Muscle of arm (tissue), 12 donors: Measurements from ENCODE around the gene KIF17. TPM values are rescaled to one million over a fixed set of nuclear protein-coding genes. Genes with fewer than 3 reads are reported as not detected.
A peak's percentile ranks its signal among the peaks of the same experiment; 100 is the strongest.

ENCODE experiments used
- DNase-seq: peaks from one replicate; pipeline ENCODE4 v3.0.0-alpha.2; 2013
- polyA plus RNA-seq, 12 donors: library from polyadenylated mRNA; unstranded; fragments of 120-200 nt; gene quantifications; one replicate each; pipeline ENCODE4 v1.2.1, GENCODE V29; 2013; ENCODE audit not compliant: insufficient read length in 12 of 12

The KIF17 gene
- polyA plus RNA-seq, 12 donors: 1.3 to 4.1 (median 2.5) TPM; not detected in 2

- peak; percentile 98 for DNase-seq
Observed at GRCh38 chr1:20661207-20662109, 56.3 kb downstream of the KIF17 start, which contains the start of gene DDOST. TSS of gene DDOST (minus strand) at chr1:20661369. CDS start at chr1:20661350, 19 bp downstream.

DNA sequence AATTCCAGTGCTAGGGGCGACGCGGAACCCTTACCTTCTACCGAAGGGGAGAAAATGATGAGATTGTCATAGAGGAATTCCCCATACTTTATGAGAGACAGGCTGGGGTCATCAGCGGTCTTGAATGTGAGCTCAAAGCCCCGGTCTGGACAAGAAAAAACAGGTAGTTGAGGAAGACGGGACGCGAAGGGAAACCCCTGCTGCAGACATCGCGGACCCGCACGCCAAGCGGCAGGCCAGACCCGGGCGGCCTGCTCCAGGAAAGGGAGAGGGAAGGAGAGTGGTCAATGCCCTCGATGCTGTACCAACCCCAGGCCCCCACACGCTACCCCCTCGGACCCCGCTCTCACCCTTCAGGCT lies 57.0 kb downstream of the KIF17 start:
- no peak for DNase-seq

- no peak for DNase-seq
Observed at GRCh38 chr1:20660363-20660762, 57.4 kb downstream of the KIF17 start.

GRCh38 chr1:20658166-20658915 lies 59.5 kb downstream of the KIF17 start:
- DNase-seq: no peak

DNA sequence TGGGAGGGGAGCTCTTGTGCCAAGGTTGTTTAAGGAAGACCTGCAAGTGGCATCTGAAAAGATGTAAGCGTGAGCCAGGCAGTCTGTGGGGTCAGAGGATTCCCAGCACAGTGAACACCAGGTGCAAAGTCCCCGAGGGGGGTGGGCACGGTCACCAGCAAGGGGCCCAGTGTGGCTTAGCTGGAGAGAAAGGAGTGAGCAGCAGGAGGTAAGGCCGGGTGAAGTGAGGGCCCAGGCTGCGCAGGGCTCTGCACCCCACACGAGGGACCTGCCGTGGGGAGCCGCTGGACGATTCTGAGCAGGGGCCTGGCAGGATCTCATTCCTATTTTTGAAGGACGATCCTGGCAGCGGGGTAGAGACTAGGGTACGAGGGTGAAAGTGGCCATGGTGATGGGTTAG lies 60.8 kb downstream of the KIF17 start:
- DNase-seq: no peak

GRCh38 chr1:20654104-20654690 lies 63.6 kb downstream of the KIF17 start:
- no peak for DNase-seq

DNA sequence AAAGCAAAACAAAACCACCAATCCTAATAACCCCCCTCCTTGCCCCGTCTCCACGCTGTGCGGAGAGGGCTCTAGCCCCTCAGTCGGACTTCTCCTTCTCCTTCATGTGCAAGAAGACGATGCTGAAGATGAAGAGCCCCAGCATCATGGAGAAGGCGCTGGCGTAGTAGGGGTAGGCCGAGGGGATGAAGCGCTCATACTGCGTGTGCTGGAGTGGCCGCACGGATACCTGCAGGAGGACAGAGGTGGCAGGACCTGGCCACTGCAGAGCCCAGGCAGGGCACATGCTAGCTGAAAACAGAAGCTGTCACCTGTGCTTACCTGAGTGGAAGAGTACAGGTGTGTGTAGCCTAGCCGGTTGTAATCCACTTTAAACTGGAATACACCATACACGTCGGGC lies 65.5 kb downstream of the KIF17 start:
- DNase-seq: no peak

DNA sequence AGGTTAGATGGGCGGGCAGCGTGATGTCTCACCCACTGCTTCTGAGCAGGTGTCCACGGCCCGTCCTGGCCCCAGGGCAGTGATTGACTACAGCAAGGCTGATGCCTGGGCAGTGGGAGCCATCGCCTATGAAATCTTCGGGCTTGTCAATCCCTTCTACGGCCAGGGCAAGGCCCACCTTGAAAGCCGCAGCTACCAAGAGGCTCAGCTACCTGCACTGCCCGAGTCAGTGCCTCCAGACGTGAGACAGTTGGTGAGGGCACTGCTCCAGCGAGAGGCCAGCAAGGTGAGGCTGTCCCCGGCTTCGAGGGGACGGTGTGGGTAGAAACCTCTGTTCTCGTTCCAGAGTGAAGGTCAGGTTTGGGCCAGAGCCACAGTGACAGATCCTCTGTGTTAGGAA lies 68.9 kb downstream of the KIF17 start:
- no peak for DNase-seq

GRCh38 chr1:20648438-20648837 lies 69.4 kb downstream of the KIF17 start:
- no peak for DNase-seq

GRCh38 chr1:20645414-20645813 lies 72.4 kb downstream of the KIF17 start:
- no peak for DNase-seq

GRCh38 chr1:20644416-20644815 lies 73.4 kb downstream of the KIF17 start:
- DNase-seq: no peak

DNA sequence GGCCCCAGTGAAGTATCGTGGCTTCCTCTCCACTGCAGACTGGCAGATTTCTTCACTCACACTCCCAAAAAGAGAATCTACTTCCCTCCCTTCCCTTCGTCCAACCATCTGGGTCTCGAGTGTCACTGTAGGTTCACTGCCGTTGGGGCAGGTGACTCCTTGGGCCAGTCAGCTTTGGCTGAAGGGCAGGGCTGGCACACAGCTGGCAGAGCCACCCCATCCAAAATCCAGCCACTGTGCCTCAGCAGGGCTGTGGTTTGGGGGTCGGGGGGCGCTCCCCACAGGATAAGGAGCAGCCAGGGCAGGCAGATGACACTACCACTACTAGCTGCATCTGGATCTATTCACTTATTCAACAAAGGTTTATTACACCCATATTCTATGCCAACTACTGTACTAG lies 74.7 kb downstream of the KIF17 start:
- no peak for DNase-seq

DNA sequence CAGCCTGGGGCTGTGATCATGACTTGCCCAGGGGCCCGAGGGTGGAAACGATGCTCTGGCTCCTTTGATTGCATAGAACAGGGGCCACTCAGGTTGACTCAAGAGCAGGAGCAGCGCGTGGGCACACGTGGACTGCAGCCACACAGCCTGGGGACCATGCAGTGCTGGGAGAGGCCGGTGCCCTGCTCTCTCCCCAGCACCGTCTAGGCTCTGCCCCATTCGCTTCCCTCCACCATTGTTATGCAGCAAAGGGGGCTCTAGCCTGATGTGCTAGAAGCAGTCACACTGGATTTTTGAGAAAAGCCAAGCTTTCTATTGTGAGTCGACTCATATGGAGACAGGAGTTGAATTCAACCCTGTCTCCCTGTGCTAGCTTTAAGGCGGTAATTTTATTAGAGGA lies 75.8 kb downstream of the KIF17 start:
- no peak for DNase-seq

DNA sequence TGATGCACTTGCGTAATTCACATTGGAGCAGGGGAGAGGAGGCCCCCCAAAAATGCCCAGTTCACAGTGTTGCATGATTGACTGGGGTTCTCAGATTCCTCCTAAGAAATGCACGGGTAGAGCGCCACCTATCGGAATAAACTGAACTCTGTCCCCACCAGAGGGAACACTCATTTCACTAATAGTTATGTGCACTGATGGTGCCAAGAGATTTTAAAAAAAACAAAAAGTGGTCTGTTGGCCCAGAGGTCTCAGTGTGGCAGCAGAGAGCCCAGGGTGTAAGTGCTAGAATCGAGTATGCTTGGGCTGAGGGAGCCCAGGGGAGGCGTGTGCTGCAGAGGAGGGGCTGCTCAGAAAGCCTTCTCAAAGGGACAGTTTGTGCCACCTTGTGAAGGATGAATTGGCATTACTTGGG lies 77.6 kb downstream of the KIF17 start:
- DNase-seq: peak; percentile 48

DNA sequence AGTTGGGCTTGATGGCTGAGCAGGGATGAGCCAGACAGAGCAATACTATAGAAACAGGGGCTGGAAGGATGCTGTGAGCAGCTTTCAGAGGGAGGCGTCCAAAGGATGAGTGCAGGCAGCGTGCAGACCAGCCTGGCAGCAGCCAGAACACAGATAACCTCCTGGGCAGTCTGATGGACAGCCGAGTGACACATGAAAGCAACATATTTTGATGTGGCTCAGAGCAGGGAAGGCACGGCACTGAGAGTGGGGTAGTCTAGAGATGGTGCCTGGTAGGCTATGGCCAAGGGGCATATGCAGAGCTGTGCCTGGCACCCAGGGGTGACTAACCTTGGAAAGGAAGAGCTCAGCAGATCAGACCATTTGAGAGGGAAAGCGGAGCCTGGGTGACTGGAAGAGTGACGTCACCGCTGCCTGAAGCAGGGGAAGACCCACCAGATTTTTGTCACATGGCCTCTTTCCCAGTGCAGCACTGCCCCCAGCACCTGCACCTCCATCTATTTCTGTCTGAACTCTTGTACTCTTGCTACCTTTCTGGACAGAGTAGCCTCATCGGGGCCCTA lies 80.9 kb downstream of the KIF17 start:
- no peak for DNase-seq

- DNase-seq: no peak
Observed at GRCh38 chr1:20634594-20635084, 83.2 kb downstream of the KIF17 start.

GRCh38 chr1:20634065-20634593 lies 83.7 kb downstream of the KIF17 start:
- no peak for DNase-seq

GRCh38 chr1:20633190-20634064 lies 84.4 kb downstream of the KIF17 start, which contains the start of gene PINK1:
TSS of gene PINK1 (plus strand) at chr1:20633458. CDS start at chr1:20633549, 91 bp downstream.
- peak; percentile 58 for DNase-seq

DNA sequence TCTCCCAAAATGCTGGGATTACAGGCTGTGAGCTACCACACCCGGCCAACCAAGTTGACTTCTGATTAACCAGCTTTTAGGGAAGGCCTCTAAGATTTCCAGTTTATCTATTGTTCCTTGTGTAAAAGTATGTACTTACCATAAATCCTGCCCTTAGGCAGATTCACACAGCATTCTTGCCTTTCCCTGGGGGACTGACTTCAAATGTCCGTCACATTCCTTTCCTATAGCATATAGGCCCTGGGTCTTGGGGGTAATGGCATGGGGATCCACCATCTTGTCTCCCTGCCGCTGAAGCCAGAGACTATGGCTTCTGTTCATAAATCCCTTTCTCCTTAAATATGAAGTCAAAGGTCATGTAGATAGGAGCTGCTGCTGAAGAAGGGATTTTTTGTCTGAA lies 85.4 kb downstream of the KIF17 start:
- DNase-seq: no peak

DNA sequence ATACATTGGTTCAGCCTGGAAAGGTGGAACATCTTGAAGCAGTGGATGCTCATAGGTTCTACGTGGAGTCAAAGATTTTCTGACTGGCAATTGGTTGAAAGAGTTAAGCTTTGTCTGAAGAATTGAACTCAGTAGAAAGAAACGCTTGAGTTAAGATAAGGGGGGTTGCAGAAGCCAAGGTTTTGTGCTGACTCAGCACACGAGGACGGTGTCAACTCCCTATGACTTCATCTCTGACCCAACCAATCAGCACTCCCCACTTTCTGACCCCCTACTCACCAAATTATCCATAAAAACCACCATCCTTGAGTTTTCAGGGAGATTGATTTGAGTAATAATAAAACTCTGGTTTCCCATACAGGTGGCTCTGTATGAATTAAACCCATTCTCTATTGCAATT lies 87.1 kb downstream of the KIF17 start:
- no peak for DNase-seq

DNA sequence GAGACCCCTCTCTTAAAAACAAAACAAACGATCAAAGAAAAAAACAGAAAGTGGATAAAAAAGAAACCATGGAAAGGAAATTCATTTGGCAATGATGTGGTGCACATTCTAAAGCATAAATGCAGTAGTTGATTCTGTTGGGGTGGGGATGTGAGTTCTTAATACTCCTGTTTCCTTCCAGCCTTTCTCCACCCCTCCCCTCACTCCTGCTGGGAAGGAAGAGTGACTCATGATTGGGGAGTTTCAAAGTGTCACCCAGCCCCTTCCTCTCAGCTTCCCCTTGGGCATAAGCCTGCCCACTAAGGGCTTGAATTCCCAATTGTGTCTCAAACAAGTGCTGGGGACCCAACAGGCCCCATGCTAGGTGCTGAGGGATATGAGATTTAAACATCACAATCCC lies 91.3 kb downstream of the KIF17 start:
- DNase-seq: no peak
